NCI-H1048 (cell line): Measurements from ENCODE around the gene AOAH.
"Not testable (repeated sequence)": the region's sequence is repeated elsewhere in the genome, so short reads cannot be mapped to it uniquely, and the experiment has no call there.

Experiments
- DNase-seq: peaks from one replicate; lab custom pipeline; 2025; lab: John Stamatoyannopoulos, UW

AOAH gene

DNA sequence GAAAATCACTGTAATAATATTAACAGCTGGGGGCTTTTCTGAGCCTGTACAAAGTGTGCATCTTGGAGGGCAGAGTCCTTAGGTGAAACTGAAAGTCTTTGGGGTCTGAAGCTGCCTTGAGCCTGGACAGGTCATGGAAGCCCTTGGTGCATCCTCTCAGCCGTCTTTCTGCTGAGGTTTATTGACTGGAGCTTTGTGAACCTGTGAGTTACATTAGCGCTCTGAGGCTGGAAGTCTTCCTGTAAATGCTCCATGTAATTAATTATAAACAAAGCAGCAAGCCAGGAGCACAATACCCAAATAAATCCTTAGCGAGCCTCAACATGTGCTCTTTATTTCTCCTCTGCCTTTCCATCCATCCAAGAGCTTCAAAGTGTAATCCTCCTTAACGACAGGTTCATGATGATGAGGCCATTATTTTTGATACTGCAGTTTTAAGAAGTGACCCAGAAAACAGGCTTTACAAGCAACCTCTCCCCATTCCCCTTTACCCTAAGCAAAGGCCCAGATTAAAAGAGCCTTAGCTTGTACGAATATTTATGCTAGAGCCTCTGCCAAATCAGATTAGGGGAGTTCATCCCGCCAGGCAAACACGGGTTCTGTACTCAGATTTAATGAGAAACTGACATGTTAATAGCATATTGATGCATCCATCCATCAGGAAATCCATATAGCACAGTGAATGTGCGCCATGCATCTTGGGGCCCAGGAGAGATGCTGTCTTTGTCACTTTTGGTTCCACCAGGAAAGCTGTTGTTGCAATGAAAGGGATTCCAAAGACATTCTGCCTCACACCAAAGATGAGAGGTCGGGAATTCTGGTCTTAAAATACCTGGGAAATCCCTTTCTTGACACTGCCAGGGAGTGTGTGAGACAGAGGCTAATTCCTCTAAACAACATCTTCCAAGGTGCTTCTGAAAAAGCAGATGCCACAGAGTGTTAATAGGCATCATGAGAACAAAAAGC, 216.5 kb downstream of the AOAH start:
- DNase-seq, result no peak

DNA sequence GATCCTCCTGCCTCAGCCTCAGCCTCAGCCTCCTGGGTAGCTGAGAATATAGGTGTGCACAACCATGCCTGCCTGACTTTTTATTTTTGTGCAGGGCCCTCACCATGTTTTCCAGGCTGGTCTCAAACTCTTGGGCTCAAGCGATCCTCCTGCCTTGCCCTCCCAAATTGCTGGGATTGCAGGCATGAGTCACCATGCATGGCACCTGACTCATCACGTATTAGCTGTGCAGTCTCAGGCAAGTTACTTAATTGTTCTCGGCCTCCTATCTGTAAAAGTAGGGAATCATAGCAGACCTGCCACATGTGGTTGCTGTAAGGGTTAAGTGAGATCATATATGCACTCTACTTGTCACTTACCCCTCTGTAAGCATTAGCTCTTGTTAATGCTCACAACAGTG, 217.5 kb downstream of the AOAH start:
- no peak for DNase-seq

DNA sequence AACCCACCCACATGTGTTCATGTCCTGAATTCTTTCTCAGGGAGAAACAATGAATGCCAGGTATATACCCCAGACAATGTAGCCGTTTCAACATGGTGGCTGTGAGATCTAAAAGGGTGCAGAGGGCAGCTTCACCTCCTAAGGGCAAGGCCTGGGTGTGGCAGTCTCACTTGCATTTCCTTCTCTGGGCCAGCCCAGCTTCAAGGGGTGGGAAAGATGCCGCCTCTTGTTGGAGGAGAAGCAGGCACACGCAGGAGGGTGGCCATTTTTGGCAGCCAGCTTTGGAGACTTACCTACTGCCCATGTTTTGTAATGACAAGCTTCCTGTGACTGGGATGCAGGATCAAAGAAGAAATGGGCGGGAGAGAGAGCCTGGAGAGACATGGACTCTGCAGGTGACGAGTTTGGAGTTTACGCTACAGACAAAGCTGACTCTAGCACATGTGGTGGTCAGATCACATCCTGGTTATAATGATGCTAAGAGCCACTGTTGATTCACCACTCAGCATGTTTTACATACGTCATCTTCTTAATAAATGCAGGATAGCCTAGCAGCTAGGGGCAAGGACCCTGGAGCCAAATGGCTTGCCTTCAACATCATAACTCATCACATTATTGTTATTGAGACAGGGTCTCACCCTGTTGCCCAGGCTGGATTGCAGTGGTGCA, 218.0 kb downstream of the AOAH start:
- no peak for DNase-seq

DNA sequence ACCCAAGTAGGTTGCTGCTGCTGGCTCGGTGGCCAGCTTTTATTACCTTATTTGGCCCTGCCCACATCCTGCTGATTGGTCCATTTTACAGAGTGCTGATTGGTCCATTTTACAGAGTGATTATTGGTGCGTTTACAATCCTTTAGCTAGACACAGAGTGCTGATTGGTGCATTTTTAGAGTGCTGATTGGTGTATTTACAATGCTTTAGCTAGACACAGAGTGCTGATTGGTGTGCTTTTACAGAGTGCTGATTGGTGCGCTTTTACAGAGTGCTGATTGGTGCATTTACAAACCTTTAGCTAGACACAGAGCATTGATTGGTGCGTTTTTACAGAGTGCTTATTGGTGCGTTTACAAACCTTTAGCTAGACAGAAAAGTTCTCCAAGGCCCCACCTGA, 219.7 kb downstream of the AOAH start:
- not testable (repeated sequence) for DNase-seq

DNA sequence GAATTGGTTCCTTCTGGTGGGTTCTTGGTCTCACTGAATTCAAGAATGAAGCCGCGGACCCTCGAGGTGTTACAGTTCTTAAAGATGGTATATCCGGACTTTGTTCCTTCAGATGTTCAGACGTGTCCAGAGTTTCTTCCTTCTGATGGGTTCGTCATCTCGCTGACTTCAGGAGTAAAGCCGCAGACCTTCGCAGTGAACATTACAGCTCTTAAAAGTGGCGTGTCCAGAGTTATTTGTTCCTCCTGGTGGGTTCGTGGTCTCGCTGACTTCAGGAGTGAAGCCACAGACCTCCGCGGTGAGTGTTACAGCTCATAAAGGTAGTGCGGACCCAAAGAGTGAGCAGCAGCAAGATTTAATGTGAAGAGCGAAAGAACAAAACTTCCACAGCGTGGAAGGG, 220.1 kb downstream of the AOAH start:
- DNase-seq, result not testable (repeated sequence)

DNA sequence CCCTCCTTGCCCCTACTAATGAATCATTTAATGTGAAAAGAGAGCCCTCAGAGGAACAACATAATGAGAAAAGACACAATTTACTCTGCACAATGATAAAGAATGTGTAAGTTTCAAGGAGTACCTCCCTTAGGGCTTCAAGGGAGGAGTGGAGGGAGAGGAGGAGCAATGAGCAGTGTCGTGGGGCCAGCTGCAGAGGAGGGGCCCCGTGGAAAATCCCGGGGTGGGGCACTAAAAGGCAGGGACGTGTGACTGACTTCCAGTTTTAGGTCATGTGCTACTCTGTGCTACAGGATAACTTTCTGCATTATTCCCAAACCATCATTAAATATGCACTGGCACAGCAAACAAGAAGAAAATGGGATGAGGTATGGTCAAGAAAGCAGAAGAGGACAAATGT, 226.5 kb downstream of the AOAH start:
- DNase-seq, result no peak

DNA sequence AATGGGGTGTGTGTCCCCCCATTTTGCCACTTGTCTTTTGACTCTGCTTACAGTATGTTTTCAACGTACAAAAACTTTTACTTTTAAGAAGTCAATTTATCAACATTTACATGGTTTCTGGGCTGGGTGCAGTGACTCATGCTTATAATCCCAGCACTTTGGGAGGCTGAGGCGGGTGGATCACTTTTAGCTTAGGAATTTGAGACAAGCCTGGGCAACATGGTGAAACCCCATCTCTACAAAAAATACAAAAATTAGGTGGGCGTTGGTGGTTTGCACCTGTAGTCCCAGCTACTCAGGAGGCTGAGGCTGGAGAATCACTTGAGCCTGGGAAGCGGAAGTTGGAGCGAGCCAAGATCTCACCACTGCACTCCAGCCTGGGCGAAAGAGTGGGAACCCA, 227.1 kb downstream of the AOAH start:
- not testable (repeated sequence) for DNase-seq

DNA sequence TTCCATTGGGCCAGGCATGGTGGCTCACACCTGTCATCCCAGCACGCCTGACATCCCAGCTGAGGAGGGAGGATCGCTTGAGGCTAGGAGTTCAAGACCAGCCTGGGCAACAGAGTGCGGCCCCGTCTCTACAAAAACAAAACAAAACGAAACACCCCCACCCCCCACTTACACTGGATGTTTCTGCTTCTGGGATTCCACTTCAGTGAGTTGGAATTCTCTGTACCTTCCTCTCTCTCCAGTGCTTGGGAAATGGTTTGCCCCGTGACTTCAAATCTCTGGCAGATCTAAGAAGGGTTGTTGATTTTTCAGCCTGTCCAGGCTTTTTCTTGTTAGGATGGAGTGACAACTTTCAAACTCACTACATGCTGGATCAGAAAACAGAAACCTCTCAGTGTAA, 227.7 kb downstream of the AOAH start:
- DNase-seq, result no peak

DNA sequence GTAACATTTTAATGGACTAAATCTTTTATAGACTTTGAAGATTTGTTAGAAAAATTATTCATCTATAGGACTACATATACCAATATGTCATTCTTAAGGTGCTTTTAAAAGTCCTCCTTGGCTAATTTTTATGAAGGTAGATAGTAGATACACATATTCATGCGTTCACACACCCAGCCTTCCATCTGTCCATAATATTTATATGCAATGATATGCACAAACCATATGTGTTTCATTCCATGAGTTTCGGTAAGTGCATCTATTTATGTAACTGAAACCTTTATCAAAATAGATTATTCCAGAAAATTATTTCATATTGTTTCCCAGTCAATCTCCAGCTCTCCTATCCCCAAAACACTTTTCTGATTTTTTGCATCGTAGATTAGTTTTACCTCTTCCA, 233.0 kb downstream of the AOAH start:
- no peak for DNase-seq

DNA sequence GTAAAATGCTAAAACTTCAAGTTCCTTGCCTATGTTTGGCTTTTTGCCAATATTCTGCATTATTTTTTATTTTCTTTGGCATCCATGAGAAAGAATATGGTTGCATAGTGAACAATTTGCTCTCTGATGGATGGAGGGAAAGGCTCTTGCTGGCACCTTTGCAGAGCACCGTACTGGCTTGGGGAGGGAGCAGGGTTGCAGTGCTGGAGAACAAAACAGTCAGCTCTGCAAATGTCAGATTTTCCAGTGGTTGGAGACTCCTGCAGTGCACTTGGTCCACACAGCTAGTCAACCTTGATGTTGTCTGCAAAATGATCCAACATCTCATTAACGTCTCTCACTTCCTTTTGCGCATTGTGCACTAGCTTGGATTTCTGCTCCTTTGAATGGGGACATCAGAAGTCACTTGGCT, 233.9 kb downstream of the AOAH start:
- DNase-seq, result no peak

DNA sequence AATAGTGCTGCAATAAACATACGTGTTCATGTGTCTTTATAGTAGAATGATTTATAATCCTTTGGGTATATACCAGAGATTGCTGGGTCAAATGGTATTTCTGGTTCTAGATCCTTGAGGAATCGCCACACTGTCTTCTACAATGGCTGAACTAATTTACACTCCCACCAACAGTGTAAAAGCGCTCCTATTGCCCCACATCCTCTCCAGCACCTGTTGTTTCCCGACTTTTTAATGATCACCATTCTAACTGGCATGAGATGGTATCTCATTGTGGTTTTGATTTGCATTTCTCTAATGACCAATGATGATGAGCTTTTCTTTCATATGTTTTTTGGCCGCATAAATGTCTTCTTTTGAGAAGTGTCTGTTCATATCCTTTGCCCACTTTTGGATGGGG, 235.6 kb downstream of the AOAH start:
- not testable (repeated sequence) for DNase-seq

DNA sequence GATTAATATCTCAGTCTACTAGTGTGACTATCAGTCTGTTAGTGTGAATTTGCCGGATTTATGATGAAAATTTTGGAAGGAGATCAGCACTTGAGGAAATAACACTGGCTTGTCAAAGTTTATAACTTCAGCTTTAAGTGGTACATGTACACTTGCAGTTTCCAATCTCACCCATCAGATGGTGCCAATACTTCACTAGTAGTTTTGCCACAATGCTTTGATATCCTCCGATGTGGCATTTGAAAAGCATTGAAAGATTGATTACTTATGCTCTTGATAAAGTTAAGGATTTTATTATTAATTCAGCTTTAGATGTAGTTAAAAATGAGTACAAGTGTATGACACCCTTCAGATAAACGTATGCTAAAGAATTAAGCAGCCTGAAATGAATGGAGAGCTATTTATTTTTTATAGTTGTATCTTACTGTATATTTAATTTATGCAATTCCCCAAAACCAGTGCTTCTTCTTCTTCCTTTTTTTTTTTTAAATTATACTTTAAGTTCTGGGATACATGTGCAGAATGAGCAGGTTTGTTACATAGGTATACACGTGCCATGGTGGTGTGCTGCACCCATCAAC, 236.4 kb downstream of the AOAH start:
- DNase-seq, result no peak

DNA sequence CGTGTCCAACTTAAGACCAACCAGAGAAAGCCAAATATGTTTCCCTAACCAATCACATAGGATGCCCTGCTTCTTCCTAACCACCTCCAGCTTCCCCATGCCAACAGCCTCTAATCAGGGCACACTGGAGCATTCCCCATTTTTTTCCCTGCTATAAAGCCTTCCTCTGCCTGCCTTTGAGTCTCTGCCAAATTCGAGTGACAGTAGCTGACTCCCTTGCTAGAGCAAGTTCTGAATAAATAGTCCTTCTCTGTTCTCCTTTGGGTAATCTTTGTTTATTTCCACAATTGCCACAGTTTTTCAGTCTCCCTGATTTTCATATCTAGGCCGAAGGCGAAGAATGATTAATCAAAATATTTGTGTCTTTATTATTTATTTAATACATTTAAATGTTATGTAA, 238.0 kb downstream of the AOAH start:
- no peak for DNase-seq

DNA sequence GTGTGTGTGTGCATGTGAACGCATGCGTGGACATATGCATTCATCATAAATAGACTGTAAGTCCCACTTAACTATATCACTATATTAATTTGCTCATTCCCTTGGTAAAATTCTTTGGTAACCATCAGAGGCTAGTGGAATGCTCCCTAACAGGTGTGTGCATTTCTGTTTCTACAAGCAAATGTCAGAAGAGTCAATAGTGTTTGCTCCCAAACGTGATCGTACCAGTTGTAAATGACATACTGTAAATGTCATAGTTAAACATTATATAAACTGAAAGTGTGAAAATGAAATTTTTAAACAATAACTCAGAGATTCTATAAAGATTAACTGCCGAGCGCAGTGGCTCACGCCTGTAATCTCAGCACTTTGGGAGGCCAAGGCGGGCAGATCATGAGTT, 240.0 kb downstream of the AOAH start:
- DNase-seq, result no peak

DNA sequence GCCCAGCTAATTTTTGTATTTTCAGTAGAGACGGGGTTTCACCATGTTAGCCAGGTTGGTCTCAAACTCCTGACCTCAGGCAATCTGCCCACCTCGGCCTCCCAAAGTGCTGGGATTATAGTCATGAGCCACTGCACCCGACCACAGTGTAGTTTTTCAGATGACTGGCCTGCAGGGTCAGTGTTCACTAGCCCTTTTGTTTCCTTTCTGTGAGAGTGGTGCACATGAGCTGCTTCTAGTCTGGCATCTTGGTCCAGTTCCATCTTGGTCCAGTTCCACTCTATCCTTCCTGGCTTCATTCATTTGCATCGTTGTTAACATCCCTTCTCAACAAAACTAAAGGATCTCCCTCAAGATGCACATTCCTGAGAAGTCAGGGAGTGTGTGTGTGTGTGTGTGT, 240.4 kb downstream of the AOAH start:
- DNase-seq, result not testable (repeated sequence)

DNA sequence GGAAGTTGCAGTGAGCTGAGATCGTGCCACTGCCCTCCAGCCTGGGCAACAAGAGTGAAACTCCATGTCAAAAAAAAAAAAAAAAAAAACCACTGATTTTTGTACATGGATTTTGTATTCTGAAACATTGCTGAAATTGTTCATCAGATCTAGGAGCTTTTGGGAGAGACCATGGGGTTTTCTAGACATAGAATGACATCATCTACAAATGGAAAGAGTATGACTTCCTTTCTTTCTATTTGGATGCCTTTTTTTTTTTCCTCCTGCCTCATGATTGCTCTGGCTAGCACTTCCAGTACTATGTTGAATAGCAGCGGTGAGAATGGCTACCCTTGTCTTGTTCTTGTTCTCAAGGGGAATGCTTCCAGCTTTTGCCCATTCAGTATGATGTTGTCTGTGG, 245.5 kb downstream of the AOAH start:
- no peak for DNase-seq

DNA sequence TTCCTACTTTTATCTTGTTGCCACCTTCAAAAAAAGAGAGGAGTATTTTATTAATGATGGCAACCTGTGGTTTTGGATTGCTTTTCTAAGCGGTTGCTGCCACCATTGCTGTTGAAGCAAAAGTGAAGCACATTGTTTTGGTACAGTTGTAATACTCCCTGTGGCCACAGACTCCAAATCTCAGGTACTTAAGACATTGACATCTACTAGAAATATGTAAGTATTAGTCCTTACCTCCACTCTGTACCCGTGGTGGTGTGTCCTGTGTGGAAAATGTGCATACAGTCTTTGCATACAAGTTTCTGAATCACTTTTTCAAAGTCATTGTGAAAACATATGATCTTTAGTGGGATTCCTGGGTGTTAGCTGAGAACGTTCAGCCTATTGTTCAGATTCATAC, 248.9 kb downstream of the AOAH start:
- DNase-seq, result no peak

DNA sequence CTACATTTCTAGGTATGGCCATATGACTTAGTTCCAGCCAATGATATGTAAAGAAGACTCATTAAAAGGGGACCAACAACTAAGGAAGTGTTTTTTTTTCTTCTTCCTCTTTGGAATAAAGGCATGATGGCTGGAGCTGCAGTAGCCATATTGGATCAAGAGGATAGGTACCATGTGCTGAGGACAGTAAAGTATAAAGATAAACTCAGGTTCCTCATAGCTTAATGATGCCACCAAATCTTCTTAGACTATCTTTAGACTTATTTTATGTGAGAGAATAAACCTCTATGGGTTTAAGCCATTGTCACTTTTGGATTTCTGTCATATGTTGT, 249.3 kb downstream of the AOAH start:
- DNase-seq, result no peak

DNA sequence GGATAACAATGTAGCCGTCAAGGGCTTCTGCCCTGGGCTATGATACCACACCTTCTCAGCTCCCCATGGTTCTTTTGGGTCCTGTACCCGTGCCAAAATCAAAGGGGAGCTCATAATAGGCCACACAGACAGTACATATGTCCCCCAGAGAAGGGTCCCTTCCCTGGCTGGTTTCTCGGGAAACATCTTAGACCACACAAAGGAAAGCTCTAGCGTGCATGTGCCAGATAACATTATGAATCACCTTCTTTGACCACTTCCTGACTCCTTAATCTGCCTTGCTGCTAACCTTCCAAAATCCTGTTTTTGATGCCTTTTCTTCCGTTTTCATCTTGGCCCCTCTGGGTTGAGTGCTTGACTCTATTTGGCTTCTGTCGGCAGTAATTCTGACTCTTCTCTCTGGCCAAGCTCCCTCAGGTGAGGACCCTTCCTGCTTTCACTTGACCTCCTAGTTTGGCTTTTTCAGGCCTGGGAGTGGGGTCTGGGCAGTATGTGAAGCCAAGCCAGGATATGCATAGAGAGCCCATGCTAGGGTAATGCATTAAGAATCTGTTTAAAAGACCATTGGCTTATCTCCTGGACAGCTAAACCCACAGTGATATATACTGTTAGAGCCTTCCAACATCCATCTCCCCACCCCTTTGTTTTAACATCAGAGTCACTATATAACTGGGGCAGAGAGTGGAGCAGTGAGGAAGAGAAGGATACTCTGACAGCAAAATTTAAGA, 249.8 kb downstream of the AOAH start:
- DNase-seq, result no peak

DNA sequence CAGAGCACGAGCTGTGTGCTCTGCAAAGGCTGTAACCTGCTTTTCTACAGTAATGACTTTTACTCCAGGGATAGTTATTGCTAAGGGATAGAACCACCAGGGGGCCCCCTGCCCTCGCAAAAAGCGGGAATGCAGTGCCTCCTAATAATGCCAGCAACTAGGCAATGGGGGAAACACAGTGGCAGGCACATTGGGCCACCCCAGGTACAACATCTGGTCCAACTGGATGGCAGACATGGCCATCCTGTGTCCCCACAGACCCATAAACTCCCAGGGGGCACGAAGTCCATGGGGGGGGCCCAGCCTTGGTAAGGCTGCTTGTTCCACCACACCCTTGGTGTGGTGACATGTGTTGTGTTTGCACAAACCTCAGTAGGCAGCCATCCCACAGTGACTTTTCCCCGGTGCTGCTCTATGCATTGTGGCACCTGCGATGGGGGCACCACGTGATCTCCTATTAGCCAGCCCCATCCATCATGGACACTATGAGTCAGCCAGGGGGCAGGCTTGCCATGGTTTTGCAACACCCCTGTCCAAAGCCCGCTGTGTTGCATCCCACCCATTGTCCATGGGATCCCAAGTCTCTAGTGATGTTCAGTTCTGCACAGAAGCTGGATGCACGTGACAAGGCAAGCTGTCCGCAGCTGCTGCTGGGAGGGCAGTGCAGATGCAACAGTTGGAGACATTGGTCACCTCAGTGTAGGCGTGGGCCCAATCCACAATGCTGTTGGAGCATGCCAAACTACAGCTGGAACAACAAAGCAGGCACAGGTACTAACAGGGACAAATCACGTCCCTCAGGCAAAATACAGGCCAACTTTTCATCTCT, 250.6 kb downstream of the AOAH start:
- DNase-seq, result peak; percentile 42

DNA sequence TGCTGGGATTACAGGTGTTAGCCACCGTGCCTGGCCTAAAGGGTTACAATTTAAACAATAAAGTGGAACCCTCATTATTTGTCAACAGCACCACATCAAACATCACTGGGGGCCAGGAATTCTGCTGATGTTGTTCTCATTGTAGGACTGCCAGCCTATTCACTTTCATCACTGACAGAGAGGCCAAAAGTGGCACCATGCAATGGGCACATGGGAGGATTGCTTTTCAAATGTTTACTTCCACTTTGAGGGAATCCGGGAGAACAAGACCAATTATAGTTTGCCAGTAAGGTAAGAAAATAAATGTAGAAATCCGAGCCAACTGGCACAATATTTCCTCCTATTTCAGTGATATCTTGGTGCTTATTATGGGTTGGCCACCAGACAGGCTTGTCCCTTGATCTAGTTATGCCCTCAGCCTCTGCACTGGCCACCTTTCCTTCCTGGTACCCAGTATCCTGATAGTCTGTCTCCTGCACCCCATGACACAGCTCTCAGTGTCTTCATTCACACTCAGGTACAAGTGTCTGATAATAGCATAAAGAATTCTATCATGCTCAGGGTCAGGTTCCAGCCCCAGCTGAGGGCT, 252.1 kb downstream of the AOAH start:
- no peak for DNase-seq
